Measurements from ENCODE around the gene TESMIN. TPM values are rescaled to one million over a fixed set of nuclear protein-coding genes. Genes with fewer than 3 reads are reported as not detected.

TESMIN gene, protein sequence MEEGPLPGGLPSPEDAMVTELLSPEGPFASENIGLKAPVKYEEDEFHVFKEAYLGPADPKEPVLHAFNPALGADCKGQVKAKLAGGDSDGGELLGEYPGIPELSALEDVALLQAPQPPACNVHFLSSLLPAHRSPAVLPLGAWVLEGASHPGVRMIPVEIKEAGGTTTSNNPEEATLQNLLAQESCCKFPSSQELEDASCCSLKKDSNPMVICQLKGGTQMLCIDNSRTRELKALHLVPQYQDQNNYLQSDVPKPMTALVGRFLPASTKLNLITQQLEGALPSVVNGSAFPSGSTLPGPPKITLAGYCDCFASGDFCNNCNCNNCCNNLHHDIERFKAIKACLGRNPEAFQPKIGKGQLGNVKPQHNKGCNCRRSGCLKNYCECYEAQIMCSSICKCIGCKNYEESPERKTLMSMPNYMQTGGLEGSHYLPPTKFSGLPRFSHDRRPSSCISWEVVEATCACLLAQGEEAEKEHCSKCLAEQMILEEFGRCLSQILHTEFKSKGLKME
- 9.6 TPM for total RNA-seq (ENCODE audit: insufficient read depth, low replicate concordance)

DNA sequence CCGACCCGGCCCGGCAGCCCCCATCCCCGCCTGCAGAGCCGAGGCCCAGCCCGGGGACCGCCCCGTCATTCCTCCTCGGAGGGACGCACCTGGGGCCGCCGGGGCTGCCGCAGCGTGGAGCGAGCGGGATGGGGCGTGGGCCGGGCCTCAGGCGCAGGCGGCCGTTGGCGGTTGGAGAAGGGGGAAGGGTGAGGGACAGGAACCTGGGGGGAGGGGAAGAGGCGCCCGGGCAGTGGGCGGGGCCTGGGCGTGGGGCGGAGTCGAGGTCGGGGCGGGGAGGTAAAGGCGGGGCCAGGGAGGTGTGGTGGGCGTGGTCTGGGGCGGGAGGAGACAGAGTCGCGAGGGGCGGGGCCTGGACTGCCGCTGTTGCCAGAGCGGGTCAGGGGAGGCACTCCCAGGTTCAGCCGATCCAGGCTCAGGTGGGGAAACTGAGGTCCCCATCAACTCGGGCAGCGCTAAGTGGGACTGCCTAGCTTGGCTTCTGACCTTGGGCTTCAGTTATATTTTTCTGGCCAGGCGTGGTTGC is at the start of gene TESMIN:
TSS of gene TESMIN (minus strand) at position 190 of the 526 bp plus-strand sequence. CDS start 860 bp downstream, outside the sequence.
- DNase-seq (ENCODE audit: low spot score) = peak; percentile 53

DNA sequence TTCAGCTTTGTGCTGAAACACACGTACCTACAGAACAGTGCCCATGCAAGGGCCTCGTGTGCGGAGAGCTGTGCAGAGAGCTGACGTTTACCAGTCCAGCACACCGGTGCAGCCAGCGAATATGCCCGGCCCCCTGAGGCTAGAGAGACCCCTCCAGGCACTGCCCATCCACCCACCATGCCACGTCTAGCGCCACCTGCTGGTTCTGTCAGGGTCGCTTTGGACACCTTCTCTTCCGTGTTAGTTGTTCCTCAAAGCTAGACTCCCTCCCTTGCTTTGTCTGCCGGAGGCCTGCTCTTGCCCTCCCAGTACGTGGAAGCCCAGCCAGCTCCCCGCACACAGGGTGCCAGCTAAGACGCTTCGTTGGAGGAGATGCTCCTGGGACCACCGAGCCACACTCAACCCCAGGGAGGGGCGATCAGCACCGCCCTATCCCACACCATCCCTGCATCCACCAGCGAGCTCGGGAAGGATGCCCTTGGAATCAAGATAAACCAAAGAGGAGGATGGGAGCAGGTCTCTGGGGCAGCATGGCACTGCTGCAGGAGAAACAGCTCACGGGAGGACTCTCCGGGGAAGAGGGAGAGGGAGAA is 47.0 kb upstream of the TESMIN start:
- DNase-seq (ENCODE audit: low spot score) = no peak

DNA sequence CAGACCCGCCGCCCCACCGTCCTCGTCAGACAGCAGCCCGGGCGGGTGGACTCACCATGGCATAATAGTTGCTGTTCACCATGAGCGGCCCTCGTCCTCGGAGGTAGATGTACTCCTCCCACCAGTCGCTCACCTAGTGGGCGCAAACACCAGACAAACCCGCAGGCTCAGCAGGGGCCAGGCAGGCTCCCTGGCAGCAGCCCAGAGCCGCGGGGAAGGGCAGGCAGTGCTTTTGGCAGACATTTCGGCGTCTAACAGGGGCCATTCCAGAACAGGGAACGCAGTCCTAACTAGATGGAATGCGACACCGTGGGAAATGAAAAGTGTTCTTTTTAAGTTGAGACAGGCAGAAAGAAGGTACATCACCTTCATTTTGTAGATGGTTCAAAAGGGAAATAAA is 45.5 kb upstream of the TESMIN start:
- no peak for DNase-seq (ENCODE audit: low spot score)

DNA sequence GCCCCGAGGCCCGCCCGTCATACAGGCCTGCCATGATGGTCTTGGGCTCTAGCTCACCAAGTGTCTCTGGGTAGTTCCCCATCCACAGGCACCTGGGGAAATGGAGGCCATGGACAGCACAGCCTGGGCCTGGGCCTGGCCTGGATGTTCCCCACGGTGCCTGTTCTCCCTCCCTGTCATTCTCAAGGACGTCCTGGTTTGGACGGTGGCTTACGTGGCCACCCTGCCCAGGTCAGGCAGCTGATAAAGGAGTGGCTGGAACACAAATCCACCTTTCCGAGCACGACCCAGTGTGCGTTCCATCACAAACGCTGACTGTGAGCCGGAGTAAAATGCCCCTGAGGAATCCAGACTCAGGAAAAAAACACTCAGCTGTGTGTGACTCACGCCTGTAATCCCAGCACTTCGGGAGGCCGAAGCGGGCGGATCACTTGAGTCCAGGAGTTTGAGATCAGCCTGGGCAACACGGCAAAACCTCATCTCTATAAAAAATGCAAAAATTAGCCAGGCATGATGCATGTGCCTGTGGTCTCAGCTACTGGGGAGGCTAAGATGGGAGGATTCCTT is 41.2 kb upstream of the TESMIN start:
- peak; percentile 75 for DNase-seq (ENCODE audit: low spot score)

DNA sequence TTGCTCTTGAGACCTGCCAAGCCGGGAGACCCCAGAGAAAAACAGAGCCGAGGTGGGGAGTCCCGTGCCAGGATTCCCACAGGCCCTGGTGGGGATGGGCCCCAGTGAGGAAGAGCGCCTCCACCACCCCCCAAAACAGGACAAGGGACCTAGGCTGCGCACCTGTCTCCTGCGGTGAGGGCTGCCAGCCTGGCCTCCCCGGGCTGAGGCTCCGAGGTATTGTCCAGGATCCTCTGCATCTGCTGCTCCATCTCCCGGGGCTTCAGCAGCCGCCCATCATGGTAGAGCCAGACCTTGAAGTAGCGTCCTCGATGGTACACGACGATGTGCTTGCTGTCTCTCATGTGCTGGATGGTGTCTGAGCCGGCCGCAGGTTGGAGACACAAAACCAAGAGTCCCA is 33.3 kb upstream of the TESMIN start:
- DNase-seq (ENCODE audit: low spot score) = no peak

DNA sequence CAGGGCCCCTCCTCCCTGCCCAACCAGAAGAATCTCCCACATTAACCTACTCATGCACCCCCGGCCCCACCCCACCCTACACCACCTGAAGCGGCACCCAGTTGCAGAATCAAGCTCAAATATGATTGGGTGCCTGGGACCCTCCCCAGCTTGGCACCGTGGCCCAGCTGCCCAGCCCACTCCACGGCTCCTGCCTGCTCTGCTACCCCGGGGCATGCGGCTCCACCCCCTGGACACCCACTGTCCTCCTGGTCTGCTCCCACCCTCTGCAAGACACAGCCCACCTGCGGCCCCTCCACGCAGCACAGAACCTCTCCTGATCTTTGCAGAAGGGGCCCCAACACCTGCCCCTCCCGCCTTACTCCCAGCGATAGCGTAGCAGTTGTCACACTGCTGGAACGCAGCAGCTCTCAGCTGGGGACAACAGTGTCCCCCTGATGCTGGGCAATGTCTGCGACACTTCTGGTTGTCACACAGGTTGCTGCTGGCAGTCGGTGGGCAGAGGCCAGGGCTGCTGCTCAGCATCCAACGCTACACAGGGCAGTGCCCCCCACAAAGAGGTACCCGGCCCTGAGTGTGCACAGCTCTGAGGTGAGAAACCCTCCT is 32.0 kb upstream of the TESMIN start:
- no peak for DNase-seq (ENCODE audit: low spot score)

DNA sequence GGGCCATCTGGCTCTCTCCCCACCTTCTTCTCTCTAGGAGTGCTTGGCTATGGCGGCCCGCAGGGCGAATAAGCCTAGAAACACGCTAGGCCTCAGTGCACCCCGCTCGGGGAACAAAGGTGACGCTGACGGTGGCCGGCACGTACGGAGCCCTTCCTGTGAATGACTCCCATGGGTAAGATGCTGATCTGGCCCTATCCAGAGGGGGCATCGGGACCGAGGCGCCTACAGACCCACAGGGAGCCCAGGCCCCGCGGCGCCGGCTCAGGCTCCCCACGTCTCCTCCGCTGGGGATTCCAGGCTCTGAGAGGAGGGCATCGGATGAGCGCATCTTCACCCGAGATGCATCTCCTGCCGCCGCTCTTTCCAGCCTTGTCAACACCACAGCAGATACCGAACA is 31.4 kb upstream of the TESMIN start:
- no peak for DNase-seq (ENCODE audit: low spot score)

DNA sequence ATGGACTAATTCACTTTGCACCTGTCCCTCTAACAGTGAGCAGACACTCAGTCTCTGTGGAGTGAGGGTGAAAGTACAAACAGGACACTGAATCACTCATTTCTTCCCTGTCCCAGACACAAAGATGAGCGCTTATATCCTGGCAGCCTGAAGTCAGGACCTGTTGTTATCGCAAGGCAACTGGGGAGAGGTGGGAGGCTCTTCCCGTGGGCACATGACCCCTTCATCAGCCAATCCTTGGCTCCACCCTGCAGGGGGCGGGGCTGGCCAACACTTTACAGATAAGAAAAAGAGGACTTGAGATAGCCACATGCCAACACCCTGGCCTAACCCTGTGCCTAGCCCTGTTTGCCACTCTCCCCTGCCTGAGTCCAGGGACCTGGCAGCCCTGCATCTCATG is 29.5 kb upstream of the TESMIN start:
- DNase-seq (ENCODE audit: low spot score) = no peak

DNA sequence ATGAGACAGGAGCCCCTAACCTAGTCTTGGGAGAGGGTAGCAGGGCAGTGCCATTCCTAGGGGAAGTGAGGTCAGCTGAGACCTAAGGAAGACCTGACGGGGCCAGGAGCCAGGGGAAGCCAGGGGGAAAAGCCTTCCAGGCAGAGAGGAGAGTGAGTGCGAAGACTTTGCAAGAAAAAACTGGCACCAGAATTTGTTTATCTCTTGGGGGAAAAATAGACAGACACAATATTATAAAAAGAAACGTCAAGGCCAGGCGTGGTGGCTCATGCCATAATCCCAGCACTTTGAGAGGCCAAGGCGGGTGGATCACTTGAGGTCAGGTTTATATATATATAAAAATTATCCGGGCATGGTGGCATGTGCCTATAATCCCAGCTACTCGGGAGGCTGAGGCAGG is 26.9 kb upstream of the TESMIN start:
- no peak for DNase-seq (ENCODE audit: low spot score)

DNA sequence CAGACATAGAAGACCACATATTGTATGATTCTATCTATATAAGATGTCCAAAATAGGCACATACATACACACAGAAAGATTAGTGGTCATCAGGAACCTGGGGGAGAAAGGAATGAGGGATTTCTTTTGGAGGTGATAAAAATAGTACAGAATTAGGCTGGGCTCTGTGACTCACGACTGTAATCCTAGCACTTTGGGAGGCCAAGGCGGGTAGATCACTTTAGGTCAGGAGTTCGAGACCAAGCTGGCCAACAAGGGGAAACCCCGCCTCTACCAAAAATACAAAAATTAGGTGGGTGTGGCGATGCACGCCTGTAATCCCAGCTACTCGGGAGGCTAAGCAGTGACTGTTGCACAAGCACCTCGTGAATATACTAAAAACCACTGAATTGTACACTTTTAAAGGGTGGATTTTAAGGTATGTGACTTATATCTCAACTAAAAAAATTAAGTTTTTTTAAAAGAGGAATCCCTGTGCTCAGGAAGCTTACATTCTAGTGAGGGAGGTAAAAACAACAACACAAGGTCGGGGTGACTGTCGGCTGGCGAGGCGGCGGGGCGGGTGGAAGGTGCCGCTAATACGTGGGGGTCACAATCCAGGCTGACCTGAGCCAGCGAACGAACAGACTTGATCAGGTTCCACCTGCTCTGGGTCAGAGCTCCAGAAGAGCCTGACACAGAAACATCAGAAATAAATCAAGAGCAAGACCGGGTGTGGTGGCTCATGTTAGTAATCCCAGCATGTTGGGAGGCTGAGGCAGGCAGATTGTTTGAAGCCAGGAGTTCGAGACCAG is 25.3 kb upstream of the TESMIN start:
- DNase-seq (ENCODE audit: low spot score) = no peak

DNA sequence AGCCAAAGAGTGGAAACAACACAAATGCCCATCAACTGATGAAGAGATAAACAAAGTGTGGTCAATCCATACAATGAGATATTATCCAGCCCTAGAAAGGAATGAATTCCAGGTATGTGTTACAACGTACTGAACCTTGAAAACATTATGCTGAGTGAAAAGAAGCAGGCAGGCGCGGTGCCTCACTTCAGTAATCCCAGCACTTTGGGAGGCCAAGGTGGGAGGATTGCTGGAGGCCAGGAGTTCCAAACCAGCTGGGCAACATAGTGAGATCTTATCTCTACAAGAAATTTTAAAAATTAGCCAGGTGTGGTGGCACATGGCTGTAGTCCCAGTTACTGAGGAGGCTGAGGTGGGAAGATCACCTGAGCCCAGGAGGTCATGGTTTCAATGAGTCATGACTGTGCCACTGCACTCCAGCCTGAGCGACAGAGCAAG is 24.6 kb upstream of the TESMIN start:
- no peak for DNase-seq (ENCODE audit: low spot score)

DNA sequence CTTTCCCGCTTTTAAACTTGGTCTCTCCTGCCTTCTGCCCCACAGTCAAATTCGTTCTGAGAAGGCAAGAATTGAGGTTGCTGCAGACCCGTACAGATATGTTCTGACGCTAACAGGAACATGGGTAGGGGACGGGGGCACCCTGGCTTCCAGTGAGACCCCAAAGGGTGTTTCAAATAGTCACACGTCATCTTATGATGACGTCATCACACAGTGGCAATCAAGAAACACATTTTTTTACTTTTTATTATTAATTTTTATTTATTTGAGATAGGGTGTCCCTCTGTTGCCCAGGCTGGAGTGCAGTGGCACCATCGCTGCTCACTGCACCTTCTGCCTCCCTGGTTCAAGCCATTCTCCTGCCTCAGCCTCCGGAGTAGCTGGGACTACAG is 22.9 kb upstream of the TESMIN start:
- DNase-seq (ENCODE audit: low spot score) = no peak

DNA sequence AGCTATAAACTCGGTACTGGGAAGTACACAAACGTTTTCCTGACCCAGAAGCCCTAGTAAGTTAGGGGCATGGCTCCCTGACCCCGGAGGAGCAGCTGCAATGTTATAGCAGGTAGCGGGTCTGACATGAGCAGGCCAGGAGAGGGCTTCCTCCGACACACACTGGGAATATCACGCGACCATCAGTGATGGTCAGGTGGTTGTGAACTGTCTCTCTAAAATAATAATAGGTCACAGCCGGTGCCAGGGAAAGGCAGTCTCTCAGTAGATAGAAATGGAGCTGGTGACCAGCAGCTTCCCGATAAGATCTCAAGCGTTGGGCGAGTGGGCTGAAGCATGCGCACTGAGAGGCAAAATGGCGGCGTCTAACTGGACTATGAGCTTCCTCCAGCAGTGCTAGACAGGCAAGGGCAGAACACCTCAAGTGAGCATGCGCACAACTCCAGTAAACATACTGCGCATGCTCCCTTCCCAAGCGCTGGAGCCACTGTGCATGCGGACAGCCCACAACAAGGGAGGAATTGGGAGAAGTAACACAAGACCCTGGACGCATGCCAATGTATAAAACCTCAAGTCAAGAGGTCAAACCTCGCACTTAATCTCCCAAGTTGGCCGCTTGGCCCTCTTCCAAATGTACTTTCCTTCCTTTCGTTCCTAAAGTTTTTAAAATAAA is 22.3 kb upstream of the TESMIN start:
- peak; percentile 29 for DNase-seq (ENCODE audit: low spot score)

DNA sequence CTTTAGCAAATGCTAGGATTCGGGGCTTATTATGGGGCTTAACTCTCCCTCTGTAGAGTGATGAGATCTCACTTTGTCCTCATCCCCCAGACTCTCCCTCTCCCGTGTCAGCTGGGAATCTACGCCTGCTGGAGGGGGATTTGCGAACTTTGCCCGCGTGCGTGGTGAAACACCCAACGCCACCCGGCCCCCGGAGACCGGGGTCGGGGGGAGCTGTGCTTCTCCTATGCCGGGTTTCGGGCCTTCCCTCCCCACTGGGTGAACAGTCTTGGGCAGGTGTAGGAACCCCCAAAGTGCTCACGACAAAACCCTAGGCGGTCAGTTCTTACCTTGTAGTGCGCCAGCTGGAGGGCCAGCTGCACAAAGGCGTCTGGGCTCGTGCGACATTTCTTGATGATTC is 21.6 kb upstream of the TESMIN start:
- no peak for DNase-seq (ENCODE audit: low spot score)

DNA sequence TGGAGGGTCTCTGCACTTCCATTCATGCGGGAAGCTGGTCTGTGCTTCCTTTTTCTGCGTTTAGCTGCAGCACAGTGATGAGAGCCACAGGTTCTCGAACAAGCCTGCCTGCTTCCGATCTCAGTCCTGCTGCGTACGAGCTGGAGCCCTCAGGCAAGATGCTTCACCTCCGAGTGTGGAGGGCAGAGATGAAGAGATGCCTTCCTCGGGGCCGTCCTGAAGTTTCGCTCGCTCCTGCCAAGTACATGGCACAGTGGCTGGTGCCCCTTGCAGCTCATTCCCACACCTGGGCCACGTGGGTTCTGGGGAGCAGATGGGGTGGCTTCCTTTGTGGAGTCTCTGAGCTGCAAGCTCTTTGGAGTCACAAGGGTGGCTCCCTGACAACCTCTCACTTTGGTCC is 19.5 kb upstream of the TESMIN start:
- DNase-seq (ENCODE audit: low spot score) = no peak

DNA sequence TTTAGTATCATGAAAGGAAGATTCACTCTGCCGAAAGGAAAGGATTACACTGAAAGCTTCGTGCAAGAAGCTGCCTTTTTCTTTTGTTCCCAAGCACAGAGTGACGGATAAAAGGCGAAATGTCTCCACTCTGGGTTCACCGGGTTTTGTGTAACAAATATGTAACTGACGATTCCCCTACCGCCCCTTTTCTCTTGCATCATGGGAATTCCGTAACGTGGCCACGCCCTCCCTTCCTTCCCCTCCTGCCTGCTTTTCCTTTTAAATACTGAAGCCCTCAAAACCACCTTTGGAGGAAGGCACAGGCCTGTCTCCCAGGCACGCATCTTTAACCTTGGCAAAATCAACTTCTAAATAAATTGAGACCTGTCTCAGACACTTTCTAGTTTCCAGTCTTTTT is 16.4 kb upstream of the TESMIN start:
- no peak for DNase-seq (ENCODE audit: low spot score)

DNA sequence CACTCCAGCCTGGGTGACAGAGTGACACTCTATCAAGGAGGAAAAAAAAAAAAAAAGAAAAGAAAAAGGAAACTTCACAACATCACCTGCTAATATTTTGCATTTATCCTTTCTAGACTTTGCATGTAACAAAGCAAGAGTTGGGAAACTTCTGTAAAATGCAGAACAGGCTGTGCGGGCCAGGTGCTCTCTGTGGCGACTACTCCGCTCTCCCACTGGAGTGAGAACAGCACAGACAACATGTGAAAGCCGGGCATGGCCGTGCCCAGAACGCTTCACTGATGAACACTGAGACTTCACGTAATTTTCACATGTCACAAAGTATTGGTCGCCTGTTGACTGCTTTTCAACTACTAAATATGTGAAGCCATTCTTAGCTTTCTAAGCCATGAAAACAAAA is 15.5 kb upstream of the TESMIN start:
- DNase-seq (ENCODE audit: low spot score) = no peak

DNA sequence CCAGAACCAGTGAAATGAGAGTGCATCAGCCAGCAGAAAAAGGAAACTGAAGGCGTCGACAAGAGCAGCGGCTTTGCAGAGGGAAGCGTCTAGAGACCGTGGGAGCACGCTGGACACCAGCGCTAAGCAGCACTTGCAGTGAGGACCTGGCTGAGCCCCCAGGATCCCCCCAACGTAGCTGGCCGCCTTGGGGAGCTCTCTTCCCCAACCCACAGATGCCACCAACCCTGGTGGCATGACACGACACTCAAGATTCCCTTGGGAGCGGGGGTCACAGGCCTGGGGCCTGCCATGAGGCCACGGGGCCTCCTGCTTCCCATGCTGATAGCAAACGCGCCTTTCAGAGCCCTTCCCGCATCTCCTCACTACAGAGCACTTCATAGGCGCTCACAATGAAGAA is 13.4 kb upstream of the TESMIN start:
- no peak for DNase-seq (ENCODE audit: low spot score)

DNA sequence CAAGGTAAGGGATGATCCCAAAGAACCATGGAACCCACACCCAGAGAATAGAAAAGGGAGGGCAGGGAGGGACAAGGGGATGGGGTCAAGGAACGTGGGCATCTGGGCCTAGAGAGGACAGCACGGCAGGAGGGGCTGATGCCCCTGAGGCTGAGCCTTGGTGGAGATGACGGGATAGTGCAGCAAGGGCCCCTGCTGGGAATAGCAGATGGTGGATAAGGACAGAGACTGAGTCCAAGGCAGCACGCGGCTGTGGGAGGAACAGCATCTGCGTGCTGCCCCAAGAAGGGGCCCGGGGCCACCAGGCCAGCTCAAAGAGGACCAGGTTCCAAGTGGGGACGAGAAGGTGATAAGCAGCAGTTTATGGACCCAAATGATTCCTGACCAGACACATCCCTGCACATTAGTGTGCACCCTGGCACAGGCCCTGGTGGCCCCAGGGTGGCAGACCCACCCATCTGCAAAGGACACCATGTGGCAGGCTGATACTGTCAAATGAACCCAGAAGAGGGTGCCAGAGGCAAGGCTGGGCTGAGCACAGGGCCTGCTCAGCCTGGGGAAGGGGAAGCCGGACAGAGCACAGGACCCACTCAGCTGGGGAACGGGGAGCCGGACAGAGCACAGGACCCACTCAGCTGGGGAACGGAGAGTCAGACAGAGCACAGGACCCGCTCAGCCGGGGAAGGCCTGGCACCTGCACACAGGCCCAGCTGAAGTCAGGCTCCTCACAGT is 12.8 kb upstream of the TESMIN start:
- no peak for DNase-seq (ENCODE audit: low spot score)

DNA sequence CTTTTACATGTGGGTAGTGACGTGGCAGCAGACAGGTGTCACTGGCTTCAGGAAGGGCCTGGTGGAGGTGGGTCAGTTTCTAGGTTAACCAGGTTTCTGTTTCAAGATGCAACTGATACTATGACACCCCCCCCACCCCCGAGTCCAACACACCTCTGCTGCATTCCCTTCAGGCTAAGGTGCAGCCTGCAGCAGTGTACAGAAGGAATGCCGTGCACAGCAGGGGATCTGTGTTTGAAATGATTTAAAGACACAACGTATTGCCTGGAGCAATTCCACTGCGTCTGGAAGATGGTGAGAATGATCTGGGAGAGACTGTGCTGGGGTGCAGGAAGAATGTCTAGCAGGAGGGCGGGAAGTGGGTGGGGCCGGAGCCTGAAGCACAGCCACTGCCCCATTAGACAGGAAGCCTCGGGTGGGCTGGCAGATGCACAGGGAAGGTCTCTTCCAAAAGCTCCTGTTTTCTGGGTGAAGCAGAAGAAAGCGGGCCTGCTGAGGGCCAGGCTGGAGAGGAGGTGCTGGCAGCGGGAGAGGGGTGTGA is 11.9 kb upstream of the TESMIN start:
- peak; percentile 64 for DNase-seq (ENCODE audit: low spot score)

All from umbilical cord (tissue), 2 donors.